Thyroid gland (tissue), 4 donors: ENCODE measurements around the gene ARMC7.

Experiments
- POLR2A ChIP-seq, 2 donors: fragments of 450-650 bp; IDR thresholded peaks; one replicate each; pipeline ENCODE4 v1.6.1; 2017; ENCODE audit warnings: antibody characterized with exemption in 2 of 2, mild to moderate bottlenecking in 2 of 2, moderate library complexity in 1 of 2
- TF ChIP-seq, protein P1 (sequence below), 6 experiments: fragments of 200-600 bp in 3 of 6; fragments of 450-650 bp in 3 of 6; sonication (generic) in 3 of 6; IDR thresholded peaks; one replicate each; pipeline ENCODE4 v1.5.1; 2016 to 2019; ENCODE audit warnings: antibody characterized with exemption in 6 of 6, mild to moderate bottlenecking in 2 of 6, inconsistent platforms in 1 of 6, moderate library complexity in 1 of 6

DNA sequence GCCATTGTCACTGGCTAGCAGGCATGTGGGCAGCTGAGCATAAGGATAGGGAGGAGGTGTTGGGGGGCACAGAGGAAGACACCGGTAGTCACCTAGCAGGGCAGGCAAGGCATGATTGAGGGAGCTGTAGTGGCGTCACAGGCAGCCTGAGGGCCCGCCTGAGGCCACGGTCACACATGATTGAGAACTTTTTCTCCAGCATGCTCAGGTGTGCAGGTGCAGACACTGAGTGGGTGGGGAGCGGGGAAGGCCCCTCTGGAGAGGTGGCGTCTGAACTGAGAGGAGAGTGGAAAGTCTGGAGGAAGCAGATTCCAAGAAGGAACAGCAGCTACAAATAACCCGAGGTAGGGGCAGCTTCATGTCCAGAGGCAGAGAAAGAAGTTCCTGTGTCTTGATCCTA lies 10.9 kb upstream of the ARMC7 start:
- TF ChIP-seq, protein P1, sequence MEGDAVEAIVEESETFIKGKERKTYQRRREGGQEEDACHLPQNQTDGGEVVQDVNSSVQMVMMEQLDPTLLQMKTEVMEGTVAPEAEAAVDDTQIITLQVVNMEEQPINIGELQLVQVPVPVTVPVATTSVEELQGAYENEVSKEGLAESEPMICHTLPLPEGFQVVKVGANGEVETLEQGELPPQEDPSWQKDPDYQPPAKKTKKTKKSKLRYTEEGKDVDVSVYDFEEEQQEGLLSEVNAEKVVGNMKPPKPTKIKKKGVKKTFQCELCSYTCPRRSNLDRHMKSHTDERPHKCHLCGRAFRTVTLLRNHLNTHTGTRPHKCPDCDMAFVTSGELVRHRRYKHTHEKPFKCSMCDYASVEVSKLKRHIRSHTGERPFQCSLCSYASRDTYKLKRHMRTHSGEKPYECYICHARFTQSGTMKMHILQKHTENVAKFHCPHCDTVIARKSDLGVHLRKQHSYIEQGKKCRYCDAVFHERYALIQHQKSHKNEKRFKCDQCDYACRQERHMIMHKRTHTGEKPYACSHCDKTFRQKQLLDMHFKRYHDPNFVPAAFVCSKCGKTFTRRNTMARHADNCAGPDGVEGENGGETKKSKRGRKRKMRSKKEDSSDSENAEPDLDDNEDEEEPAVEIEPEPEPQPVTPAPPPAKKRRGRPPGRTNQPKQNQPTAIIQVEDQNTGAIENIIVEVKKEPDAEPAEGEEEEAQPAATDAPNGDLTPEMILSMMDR (IDR thresholded peaks at IDR 0.05), result no peak
- TF ChIP-seq POLR2A (IDR thresholded peaks at IDR 0.05), result no peak
